Stimulated activated CD8-positive, alpha-beta memory T cell treated with anti-CD3 and anti-CD28 coated beads, Interleukin-12 subunit alpha, Interleukin-12 subunit beta, amount 100 ng/mL, for 4 hours (primary cell): ENCODE results near the gene SRRM3.
"Not testable (repeated sequence)": the region's sequence is repeated elsewhere in the genome, so short reads cannot be mapped to it uniquely, and the experiment has no call there.

ENCODE experiments used
- DNase-seq: peaks from one replicate; pipeline ENCODE4 v3.0.0-alpha.2; 2020; ENCODE audit warnings: low read depth

Gene SRRM3

DNA sequence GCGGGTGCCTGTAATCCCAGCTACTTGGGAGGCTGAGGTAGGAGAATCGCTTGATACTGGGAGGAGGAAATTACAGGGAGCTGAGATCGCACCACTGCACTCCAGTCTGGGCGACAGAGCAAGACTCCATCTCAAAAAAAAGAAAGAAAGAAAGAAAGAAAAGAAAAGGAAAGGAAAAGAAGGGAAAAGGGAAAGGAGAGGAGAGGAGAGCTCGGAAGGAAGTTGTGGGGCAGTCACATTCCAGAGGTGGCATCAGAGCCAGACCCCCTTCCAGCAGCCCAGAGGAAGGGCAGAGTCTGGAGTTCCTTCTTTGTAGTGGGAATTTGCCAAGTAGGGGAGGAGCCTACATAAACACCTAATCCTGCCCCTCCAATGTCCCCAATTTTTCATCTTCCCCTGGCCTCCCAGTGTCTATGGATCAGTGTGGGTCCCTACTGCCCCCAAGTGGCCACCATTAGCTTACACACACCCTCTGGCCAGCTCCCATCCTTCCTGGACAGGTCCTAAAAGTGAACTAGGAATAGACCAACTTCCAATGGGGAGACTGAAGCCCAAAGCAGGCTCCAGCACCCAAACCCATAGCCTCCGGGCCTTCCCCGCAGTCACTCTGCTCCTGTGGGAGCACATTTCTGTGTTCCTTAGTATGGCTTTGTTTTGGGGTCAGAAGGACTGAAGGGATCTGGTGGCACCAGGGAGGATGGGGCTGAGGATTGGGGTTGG, 61.1 kb downstream of the SRRM3 start:
- DNase-seq, result no peak

DNA sequence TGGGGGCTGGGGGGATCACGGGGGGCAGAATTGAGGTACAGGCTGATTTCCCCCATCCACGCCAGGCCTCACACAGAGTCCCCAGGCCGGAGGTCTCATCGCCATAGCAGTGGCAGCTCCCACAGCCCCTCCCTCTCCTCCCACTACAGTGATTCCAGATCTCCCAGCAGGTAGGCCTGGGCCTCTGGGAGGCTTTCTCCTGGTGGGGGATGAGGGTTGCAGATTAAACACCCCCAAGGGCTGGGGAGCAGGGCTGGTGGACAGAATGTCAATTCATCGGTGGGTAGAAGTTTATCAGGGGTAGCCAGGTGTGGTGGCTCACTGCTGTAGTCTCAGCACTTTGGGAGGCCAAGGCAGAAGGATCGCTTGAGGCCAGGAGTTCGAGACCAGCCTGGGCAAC, 63.6 kb downstream of the SRRM3 start:
- DNase-seq, result no peak

GRCh38 chr7:76267107-76267893, 65.6 kb downstream of the SRRM3 start:
- DNase-seq, result no peak

GRCh38 chr7:76267894-76268183, 66.1 kb downstream of the SRRM3 start:
- no peak for DNase-seq

DNA sequence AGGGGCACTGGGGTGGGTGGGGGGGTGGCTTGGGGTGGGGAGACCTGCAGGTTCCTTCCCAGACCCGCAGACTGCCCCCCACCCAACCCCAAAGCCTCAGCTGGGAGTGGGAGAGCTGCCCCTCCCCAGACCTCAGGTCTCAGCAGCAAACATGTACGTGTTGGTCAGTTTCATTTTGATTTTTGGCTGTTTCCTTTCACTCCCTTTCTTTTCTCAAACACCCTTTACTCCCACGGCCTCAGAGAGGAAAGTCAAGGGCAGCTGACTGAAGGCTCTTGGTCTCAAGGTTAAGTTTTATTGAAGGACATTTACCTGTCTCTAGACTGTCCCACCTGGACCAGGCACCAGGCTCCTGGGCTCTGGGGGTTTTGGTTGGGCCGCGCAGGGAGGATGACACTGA, 66.7 kb downstream of the SRRM3 start:
- no peak for DNase-seq

- DNase-seq, result no peak
Observed at GRCh38 chr7:76269895-76270294, 68.2 kb downstream of the SRRM3 start.

DNA sequence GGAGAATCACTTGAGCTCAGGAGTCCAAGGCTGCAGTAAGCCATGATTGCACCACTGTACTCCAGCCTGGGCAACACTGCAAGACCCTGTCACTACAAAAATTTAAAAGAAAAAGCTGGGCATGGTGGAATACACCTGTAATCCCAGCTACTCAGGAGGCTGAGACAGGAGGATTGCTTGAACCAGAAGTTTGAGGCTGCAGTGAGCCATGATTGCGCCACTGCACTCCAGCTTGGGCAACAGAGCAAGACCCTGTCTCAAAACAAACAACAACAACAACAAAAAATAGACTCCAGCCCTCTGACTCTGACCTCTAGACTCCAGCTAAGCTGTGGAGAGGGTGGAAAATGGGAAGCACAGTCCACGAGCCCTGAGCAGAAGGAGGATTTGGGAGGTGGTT, 69.7 kb downstream of the SRRM3 start:
- DNase-seq, result not testable (repeated sequence)

- no peak for DNase-seq
Observed at GRCh38 chr7:76272142-76272541, 70.4 kb downstream of the SRRM3 start.

DNA sequence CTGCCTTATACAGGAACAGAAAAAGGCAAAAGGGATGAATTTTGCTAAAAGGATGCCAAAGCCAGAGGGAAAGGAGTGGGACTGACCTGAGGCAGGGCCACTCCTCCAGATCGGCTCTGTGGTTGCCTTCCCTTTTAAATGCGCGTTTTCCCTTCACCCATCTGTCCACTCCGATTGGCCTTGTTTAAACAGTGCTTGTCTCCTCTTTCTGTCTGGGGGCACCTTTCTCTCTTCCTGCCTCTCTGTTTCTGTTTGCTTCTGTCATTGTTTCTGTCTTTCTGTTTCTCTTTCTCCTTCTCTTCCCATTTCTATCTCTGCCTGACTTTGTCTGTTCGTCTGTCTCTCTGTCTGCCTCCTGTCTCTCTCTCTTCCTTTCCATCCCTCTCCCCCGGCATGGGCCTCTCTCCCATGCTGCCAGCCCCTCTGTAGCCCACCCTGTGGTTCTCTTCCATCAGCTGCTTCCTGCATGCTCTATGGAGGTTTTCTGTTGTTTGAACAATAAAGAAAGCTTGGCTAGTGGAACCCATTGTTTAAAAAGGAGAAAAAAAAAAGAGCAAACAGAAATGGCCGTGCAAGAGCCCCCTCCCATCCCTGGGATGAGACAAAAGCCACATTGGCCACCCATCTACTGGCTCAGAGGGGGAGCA, 71.3 kb downstream of the SRRM3 start:
- no peak for DNase-seq

GRCh38 chr7:76273503-76273902, 71.8 kb downstream of the SRRM3 start:
- no peak for DNase-seq

GRCh38 chr7:76278540-76278939, 76.8 kb downstream of the SRRM3 start:
- DNase-seq, result no peak

DNA sequence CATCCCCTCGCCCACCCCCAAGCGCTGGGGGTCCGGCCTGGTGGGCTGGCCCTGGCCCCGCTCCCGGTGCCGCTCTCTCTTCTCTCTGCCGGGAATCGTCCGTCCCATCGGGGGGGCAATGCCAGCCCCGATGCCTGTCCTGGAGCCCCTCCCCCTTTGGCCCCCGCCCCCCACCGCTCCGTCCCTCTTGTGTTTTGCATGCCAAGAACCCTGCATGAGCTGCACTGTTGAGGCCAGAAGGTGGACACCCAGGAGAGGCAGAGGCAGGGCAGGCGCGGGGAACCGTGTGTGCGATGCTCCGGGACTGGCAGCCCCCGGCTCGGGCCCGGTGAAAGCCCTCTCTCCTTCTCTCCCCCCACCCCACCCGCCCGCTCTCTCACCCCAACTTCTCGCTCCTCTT, 78.7 kb downstream of the SRRM3 start:
- DNase-seq, result no peak

GRCh38 chr7:76281006-76281705, 79.5 kb downstream of the SRRM3 start:
- no peak for DNase-seq

DNA sequence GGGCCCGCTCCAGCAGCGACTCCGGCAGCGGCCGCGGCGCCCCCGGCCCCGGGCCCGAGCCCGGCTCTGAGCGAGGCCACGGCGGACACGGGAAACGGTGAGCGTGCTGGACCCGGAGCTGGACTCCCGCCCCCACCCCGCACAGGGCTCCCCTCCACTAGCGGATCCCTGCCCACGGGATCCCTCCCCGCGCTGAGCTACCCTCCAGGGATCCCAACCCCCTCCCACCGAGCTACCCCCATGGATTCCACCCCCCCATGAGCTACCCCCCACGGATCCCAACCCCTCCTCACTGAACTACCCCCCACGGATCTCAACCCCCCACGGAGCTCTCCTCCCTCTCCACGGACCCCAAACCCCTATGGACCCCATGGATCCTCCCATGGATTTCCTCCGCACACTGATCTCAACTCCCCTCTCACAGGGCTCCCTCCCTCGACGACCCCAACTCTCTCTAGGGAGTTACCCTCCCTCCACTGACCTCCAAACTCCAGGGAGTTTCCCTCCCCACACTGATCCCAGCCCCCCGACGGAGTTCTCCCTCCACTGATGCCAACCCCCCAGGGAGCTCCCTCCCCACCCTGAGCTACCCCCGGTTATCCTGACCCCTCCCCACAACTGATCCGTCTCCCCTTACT, 80.1 kb downstream of the SRRM3 start:
- no peak for DNase-seq

DNA sequence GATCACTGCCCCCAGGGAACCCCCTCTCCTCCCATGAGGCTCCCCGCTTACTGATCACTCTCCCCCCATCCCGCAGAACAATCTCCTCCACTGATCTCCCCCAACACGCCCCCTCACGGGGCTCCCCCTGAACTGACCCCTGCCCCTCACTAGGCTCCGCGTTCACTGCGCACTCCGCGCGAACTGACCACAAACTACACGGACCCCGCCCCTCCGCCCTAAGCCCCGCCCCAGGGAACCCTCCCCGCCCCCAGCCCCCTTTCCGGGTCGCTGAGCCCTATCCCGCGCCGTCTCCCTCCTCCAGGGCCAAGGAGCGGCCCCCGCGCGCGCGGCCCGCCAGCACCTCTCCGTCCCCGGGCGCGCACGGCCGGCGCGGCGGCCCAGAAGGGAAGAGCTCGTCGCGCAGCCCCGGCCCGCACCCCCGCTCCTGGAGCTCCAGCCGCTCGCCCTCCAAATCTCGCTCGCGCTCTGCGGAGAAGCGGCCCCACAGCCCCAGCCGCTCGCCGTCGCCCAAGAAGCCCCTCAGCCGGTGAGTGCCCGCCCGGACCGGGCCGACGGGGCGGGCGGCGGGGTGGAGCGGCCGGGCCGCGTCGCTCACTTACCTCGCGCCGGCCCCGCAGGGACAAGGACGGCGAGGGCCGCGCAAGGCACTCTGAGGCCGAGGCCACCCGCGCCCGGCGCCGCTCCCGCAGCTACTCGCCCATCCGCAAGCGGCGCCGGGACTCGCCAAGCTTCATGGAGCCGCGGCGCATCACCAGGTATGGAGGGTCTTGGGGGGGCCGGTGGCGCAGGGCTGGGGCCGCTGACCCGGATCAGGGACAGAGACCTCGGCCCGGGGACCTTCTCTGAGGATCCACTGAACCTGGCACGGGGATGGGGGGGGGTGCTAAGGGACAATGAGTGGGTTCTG, 80.9 kb downstream of the SRRM3 start:
- DNase-seq, result no peak

GRCh38 chr7:76283254-76284159, 81.8 kb downstream of the SRRM3 start:
- DNase-seq, result no peak

- no peak for DNase-seq
Observed at GRCh38 chr7:76285604-76286374, 84.1 kb downstream of the SRRM3 start.

DNA sequence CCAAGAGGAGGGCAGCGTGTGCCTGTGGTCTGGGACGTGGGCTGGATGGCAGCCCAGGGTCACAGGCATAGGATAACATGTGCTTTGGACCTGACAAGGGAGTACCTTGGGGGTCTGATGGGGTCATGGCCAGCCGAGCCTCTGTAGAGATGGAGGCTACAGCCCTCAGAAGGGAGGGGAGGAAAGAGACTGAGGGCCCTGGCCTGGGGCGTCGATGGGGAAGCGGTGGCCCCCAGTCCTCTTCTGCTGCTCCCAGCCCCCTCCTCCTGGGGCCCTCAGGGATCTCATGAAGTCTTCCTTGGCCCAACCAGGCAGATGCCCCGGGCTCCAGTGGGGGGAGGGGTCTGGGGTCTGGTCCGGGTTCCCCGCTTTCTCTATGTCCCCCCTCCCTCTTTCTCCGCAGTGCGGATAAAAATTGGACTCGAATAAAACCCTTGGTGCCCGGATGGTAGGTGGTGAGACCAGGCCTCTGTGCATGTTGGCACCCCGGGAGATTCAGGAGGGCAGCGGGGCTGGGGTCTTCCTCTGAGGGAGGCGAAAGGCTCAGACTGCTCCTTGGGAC, 85.2 kb downstream of the SRRM3 start:
- DNase-seq, result no peak

GRCh38 chr7:76290847-76291350, 89.2 kb downstream of the SRRM3 start:
- DNase-seq, result not testable (repeated sequence)
